Measurements from ENCODE around the gene CRLF3. TPM values are rescaled to one million over a fixed set of nuclear protein-coding genes. Genes with fewer than 3 reads are reported as not detected.

Gene CRLF3
- total RNA-seq, 2 experiments from 2014 or later = 26.4 to 45.3 TPM

DNA sequence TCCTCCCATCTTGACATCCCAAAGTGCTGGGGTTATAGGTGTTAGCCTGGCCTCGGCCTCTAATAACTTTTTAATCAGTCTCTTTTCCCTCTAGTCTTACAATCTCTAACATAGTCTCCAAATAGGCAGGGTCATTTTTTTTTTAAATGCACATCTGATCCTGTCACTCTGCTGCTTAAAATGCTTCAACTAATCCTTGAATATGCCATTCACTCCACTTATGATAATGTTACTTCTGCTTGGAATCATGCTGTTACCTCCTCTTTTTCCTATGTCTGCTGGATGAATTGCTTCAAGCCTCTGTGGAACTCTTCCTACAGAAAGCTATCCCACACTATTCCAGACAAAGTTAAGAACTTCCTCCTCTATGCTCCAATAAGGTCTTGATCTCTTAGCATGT, 22.8 kb downstream of the CRLF3 start:
- intact Hi-C loops (cut with micrococcal nuclease; ENCODE audit: unreplicated experiment) = no loop called here
- H3K27ac ChIP-seq (ENCODE audit: low read depth, low read length, poor library complexity, severe bottlenecking) = no peak overlapping the region
- TF ChIP-seq, protein P1, sequence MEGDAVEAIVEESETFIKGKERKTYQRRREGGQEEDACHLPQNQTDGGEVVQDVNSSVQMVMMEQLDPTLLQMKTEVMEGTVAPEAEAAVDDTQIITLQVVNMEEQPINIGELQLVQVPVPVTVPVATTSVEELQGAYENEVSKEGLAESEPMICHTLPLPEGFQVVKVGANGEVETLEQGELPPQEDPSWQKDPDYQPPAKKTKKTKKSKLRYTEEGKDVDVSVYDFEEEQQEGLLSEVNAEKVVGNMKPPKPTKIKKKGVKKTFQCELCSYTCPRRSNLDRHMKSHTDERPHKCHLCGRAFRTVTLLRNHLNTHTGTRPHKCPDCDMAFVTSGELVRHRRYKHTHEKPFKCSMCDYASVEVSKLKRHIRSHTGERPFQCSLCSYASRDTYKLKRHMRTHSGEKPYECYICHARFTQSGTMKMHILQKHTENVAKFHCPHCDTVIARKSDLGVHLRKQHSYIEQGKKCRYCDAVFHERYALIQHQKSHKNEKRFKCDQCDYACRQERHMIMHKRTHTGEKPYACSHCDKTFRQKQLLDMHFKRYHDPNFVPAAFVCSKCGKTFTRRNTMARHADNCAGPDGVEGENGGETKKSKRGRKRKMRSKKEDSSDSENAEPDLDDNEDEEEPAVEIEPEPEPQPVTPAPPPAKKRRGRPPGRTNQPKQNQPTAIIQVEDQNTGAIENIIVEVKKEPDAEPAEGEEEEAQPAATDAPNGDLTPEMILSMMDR (conservative IDR thresholded peaks at IDR 0.05; ENCODE audit: low read length) = no peak
- TF ChIP-seq EZH2phosphoT487 (IDR thresholded peaks at IDR 0.05; ENCODE audit: borderline replicate concordance, low read depth, low read length) = no peak
- ChIA-PET POLR2A (no interaction called here), CTCF (ENCODE audit: unreplicated experiment) (no interaction called here)
- peaks cover 81% of the 10 kb centered on the region for H3K36me3 ChIP-seq (ENCODE audit: insufficient read depth, low read length)
- H3K9me3 ChIP-seq (ENCODE audit: low read length) = peaks cover 11% of the 10 kb centered on the region; the same call in 1 of the 2 replicates
- no peak overlapping the region for H3K4me3 ChIP-seq (ENCODE audit: low read depth, low read length, poor library complexity, severe bottlenecking)
- peaks cover 29% of the 10 kb centered on the region for H3K79me2 ChIP-seq (ENCODE audit: insufficient read depth, low read depth, low read length)
- no peaks in the 10 kb centered on the region for H4K20me1 ChIP-seq (ENCODE audit: insufficient read depth, low read length)
- no peak overlapping the region for H2AFZ ChIP-seq (ENCODE audit: low read length)
- no peak for DNase-seq (ENCODE audit: low spot score)
- H3K9me2 ChIP-seq (ENCODE audit: insufficient read depth, low read length) = no peaks in the 10 kb centered on the region
- no peak overlapping the region for H3K4me2 ChIP-seq (ENCODE audit: low read length)
- BruUV-seq (replicated peaks) = no TSS peak
- peaks cover 12% of the 10 kb centered on the region for H3K4me1 ChIP-seq (ENCODE audit: insufficient read depth, low read length, poor library complexity, severe bottlenecking)

DNA sequence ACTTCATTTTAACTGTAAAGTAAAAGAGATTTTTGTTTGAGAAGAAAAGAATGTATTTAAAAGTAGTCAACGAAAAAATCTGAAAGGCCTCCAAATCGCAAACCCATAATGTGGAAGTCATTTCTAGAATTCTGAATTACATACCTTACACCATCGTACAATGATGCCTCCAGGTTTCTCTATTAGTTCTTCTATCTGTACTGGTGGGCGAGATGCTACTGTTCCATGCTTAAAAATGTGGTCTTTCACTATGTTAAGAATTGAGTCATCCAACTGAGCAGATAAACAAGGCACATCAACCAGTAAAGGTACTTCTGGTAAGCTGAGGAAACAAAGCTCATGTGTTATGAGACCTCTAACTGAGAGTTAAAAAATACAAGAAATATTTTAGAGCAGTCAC, 28.5 kb downstream of the CRLF3 start:
- Histone ChIP-seq H4K20me1 (ENCODE audit: insufficient read depth, low read length) (no peaks in the 10 kb centered on the region), H3K27ac (ENCODE audit: low read depth, low read length, poor library complexity, severe bottlenecking) (no peak overlapping the region), H3K9me3 (ENCODE audit: low read length) (no peaks in the 10 kb centered on the region), H3K9me2 (ENCODE audit: insufficient read depth, low read length) (no peaks in the 10 kb centered on the region), H3K79me2 (ENCODE audit: insufficient read depth, low read depth, low read length) (no peaks in the 10 kb centered on the region), H3K4me1 (ENCODE audit: insufficient read depth, low read length, poor library complexity, severe bottlenecking) (no peaks in the 10 kb centered on the region), H2AFZ (ENCODE audit: low read length) (no peak overlapping the region), H3K36me3 (ENCODE audit: insufficient read depth, low read length) (peaks cover 92% of the 10 kb centered on the region), H3K4me2 (ENCODE audit: low read length) (no peak overlapping the region), H3K4me3 (ENCODE audit: low read depth, low read length, poor library complexity, severe bottlenecking) (no peak overlapping the region)
- ChIA-PET CTCF (ENCODE audit: unreplicated experiment) (no interaction called here), POLR2A (interaction anchor here (0.6 kb wide), 2 partner anchors 10 to 119 kb away, joined by 3 to 4 read pairs; no protein-coding TSS in a partner anchor)
- intact Hi-C loops (cut with micrococcal nuclease; ENCODE audit: unreplicated experiment) = no loop called here
- TSS peak; percentile 21 for BruUV-seq (replicated peaks)
- no peak for TF ChIP-seq EZH2phosphoT487 (IDR thresholded peaks at IDR 0.05; ENCODE audit: borderline replicate concordance, low read depth, low read length)
- TF ChIP-seq, protein P1 (conservative IDR thresholded peaks at IDR 0.05; ENCODE audit: low read length) = no peak
- no peak for DNase-seq (ENCODE audit: low spot score)

DNA sequence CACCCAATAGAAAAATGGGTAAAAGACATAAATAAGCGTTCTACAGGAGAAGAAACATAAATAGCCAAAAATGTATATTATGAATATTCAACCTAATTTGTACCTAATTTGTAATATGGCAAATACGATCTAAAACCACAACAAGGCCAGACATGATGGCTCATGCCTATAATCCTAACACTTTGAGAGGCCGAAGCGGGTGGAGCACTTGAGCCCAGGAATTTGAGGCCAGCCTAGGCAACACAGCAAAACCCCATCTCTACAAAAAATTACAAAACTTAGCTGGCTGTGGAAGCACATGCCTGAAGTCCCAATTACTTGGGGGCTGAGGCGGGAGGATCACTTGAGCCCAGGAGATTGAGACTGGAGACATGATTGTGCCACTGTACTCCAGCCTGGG, 30.1 kb downstream of the CRLF3 start:
- no TSS peak for BruUV-seq (replicated peaks)
- Histone ChIP-seq H3K4me2 (ENCODE audit: low read length) (no peak overlapping the region), H4K20me1 (ENCODE audit: insufficient read depth, low read length) (no peaks in the 10 kb centered on the region), H3K79me2 (ENCODE audit: insufficient read depth, low read depth, low read length) (no peaks in the 10 kb centered on the region), H3K27ac (ENCODE audit: low read depth, low read length, poor library complexity, severe bottlenecking) (no peak overlapping the region), H3K4me1 (ENCODE audit: insufficient read depth, low read length, poor library complexity, severe bottlenecking) (no peaks in the 10 kb centered on the region), H3K9me2 (ENCODE audit: insufficient read depth, low read length) (no peaks in the 10 kb centered on the region), H3K4me3 (ENCODE audit: low read depth, low read length, poor library complexity, severe bottlenecking) (no peak overlapping the region), H3K36me3 (ENCODE audit: insufficient read depth, low read length) (peaks cover 92% of the 10 kb centered on the region), H2AFZ (ENCODE audit: low read length) (no peak overlapping the region), H3K9me3 (ENCODE audit: low read length) (no peaks in the 10 kb centered on the region)
- CTCF ChIA-PET (ENCODE audit: unreplicated experiment) = no interaction called here
- TF ChIP-seq, protein P1 (conservative IDR thresholded peaks at IDR 0.05; ENCODE audit: low read length) = no peak
- TF ChIP-seq EZH2phosphoT487 (IDR thresholded peaks at IDR 0.05; ENCODE audit: borderline replicate concordance, low read depth, low read length) = no peak
- POLR2A ChIA-PET = no interaction called here
- DNase-seq (ENCODE audit: low spot score) = no peak
- intact Hi-C loops (cut with micrococcal nuclease; ENCODE audit: unreplicated experiment) = no loop called here
